Esophagus (tissue), 2 donors: ENCODE measurements around the gene TUFM. TPM values are rescaled to one million over a fixed set of nuclear protein-coding genes. Genes with fewer than 3 reads are reported as not detected.
"Not testable (repeated sequence)": the region's sequence is repeated elsewhere in the genome, so short reads cannot be mapped to it uniquely, and the experiment has no call there.

Experiments
- H3K27ac ChIP-seq, 2 donors: one replicate each; pipeline ENCODE4 v1.5.1; 2013; ENCODE audit warnings: low read depth in 2 of 2, mild to moderate bottlenecking in 2 of 2, inconsistent platforms in 1 of 2, low read length in 1 of 2, moderate library complexity in 1 of 2
- H3K27me3 ChIP-seq, 2 donors: one replicate each; pipeline ENCODE4 v1.6.1; 2013; ENCODE audit warnings: low read length in 2 of 2, control low read depth in 1 of 2, mild to moderate bottlenecking in 1 of 2; ENCODE audit not compliant: insufficient read depth in 2 of 2, control insufficient read depth in 1 of 2
- H3K36me3 ChIP-seq, 2 donors: one replicate each; pipeline ENCODE4 v1.6.1; 2013; ENCODE audit warnings: low read length in 1 of 2; ENCODE audit not compliant: control insufficient read depth in 2 of 2, insufficient read depth in 2 of 2
- H3K4me1 ChIP-seq, 2 donors: one replicate each; pipeline ENCODE4 v1.6.1; 2013; ENCODE audit warnings: low read length in 1 of 2; ENCODE audit not compliant: control insufficient read depth in 2 of 2, insufficient read depth in 2 of 2
- H3K4me3 ChIP-seq, 2 donors: one replicate each; pipeline ENCODE4 v1.5.1; 2013; ENCODE audit warnings: low read length in 2 of 2, mild to moderate bottlenecking in 2 of 2, low read depth in 1 of 2, moderate library complexity in 1 of 2
- H3K9me3 ChIP-seq, 2 donors: one replicate each; pipeline ENCODE4 v1.6.1; 2013; ENCODE audit warnings: mild to moderate bottlenecking in 2 of 2, low read depth in 1 of 2, low read length in 1 of 2, moderate library complexity in 1 of 2; ENCODE audit not compliant: control insufficient read depth in 2 of 2, insufficient read depth in 1 of 2
- WGBS, 2 donors: extraction: QIAGEN DNeasy Blood & Tissue Kit; methylation state at CpG; one replicate each; pipeline ENCODE4 v1.1.7; 2013; 5-methylcytosine and 5-hydroxymethylcytosine counted together
- polyA plus RNA-seq, 2 donors: library from polyadenylated mRNA; stranded (reverse); fragments of 200-250 nt; gene quantifications; one replicate each; pipeline ENCODE4 v1.2.3, GENCODE V29; 2013
- donor health status: healthy with polysubstance abuse.
- donor health status: Bipolar disorder and iron deficiency.

Gene TUFM
- polyA plus RNA-seq, 2 donors = 175 to 188 TPM

- not testable (repeated sequence) for H3K9me3 ChIP-seq, H3K4me3 ChIP-seq, H3K27ac ChIP-seq, H3K36me3 ChIP-seq, H3K27me3 ChIP-seq
- H3K4me1 ChIP-seq = peaks cover 0 to 12% of the 10 kb centered on the region in 2 donors
- 81 to 86% methylated on average over 4 of the region's 4 CpGs for WGBS, 2 donors
Measured at GRCh38 chr16:28881565-28881964, 35.4 kb upstream of the TUFM start.

GRCh38 chr16:28880955-28881354 lies 34.8 kb upstream of the TUFM start:
- Histone ChIP-seq H3K27me3 (peaks cover 0 to 3% of the 10 kb centered on the region in 2 donors), H3K27ac (no peak overlapping the region), H3K9me3 (no peaks in the 10 kb centered on the region)

GRCh38 chr16:28880589-28880915 lies 34.4 kb upstream of the TUFM start:
- no peak overlapping the region for H3K4me3 ChIP-seq
- peaks cover 0 to 3% of the 10 kb centered on the region in 2 donors for H3K27me3 ChIP-seq
- 19 to 24% methylated on average over 11 of the region's 11 CpGs for WGBS, 2 donors

More at GRCh38 chr16:28880955-28881354, 34.8 kb upstream of the TUFM start:
- Histone ChIP-seq H3K36me3 (no peaks in the 10 kb centered on the region), H3K4me1 (peaks cover 0 to 12% of the 10 kb centered on the region in 2 donors), H3K4me3 (no peak overlapping the region)
- 70 to 74% methylated on average over 4 of the region's 4 CpGs for WGBS, 2 donors

GRCh38 chr16:28879841-28880588 lies 33.9 kb upstream of the TUFM start:
- Histone ChIP-seq H3K9me3 (no peaks in the 10 kb centered on the region), H3K4me1 (peaks cover 0 to 12% of the 10 kb centered on the region in 2 donors), H3K27ac (no peak overlapping the region), H3K36me3 (peaks cover 0 to 2% of the 10 kb centered on the region in 2 donors), H3K27me3 (peaks cover 0 to 3% of the 10 kb centered on the region in 2 donors), H3K4me3 (peak overlapping the region; percentile 46 to 69)
- WGBS, 2 donors = 2 to 3% methylated on average over 61 to 66 of the region's 66 CpGs

More at GRCh38 chr16:28880589-28880915, 34.4 kb upstream of the TUFM start:
- Histone ChIP-seq H3K36me3 (no peaks in the 10 kb centered on the region), H3K9me3 (no peaks in the 10 kb centered on the region), H3K27ac (no peak overlapping the region), H3K4me1 (peaks cover 0 to 12% of the 10 kb centered on the region in 2 donors)

- Histone ChIP-seq H3K27ac (no peak overlapping the region), H3K4me3 (peak overlapping the region; percentile 46 to 69), H3K36me3 (peaks cover 0 to 2% of the 10 kb centered on the region in 2 donors), H3K27me3 (peaks cover 0 to 3% of the 10 kb centered on the region in 2 donors), H3K4me1 (peaks cover 0 to 12% of the 10 kb centered on the region in 2 donors), H3K9me3 (no peaks in the 10 kb centered on the region)
- WGBS, 2 donors = 2% methylated on average over 27 of the region's 27 CpGs
Measured at GRCh38 chr16:28879261-28879840, 33.2 kb upstream of the TUFM start.

GRCh38 chr16:28878083-28878926 lies 32.2 kb upstream of the TUFM start, which contains the start of gene ATP2A1:
Gene ATP2A1, plus strand, starts transcription at chr16:28878488. Its CDS starts 184 bp downstream, at chr16:28878672.
- WGBS, 2 donors = 65 to 70% methylated on average over 25 of the region's 25 CpGs
- Histone ChIP-seq H3K36me3 (peaks cover 0 to 7% of the 10 kb centered on the region in 2 donors), H3K9me3 (no peaks in the 10 kb centered on the region), H3K4me3 (peak within 1 kb of the TSS; percentile 46 to 69), H3K27ac (no peak within 1 kb of the TSS), H3K27me3 (peaks cover 0 to 3% of the 10 kb centered on the region in 2 donors), H3K4me1 (peaks cover 0 to 12% of the 10 kb centered on the region in 2 donors)

GRCh38 chr16:28877655-28878000 lies 31.5 kb upstream of the TUFM start:
- Histone ChIP-seq H3K9me3 (no peaks in the 10 kb centered on the region), H3K27ac (no peak overlapping the region), H3K4me1 (peaks cover 0 to 12% of the 10 kb centered on the region in 2 donors), H3K27me3 (peaks cover 0 to 3% of the 10 kb centered on the region in 2 donors), H3K36me3 (peaks cover 0 to 12% of the 10 kb centered on the region in 2 donors), H3K4me3 (no peak overlapping the region)
- WGBS, 2 donors = 69 to 72% methylated on average over 2 of the region's 2 CpGs

- Histone ChIP-seq H3K9me3 (no peaks in the 10 kb centered on the region), H3K4me1 (peaks cover 0 to 12% of the 10 kb centered on the region in 2 donors), H3K27ac (no peak overlapping the region), H3K36me3 (peaks cover 0 to 17% of the 10 kb centered on the region in 2 donors), H3K4me3 (no peak overlapping the region), H3K27me3 (no peaks in the 10 kb centered on the region)
- WGBS, 2 donors = 55 to 58% methylated on average over 12 of the region's 12 CpGs
Measured at GRCh38 chr16:28876973-28877654, 31.0 kb upstream of the TUFM start.
